Measurements from ENCODE around the gene ANKH. TPM values are rescaled to one million over a fixed set of nuclear protein-coding genes. Genes with fewer than 3 reads are reported as not detected.

Gene ANKH
- total RNA-seq, 2 donors from 2014 or later: 76.5 to 106 TPM

DNA sequence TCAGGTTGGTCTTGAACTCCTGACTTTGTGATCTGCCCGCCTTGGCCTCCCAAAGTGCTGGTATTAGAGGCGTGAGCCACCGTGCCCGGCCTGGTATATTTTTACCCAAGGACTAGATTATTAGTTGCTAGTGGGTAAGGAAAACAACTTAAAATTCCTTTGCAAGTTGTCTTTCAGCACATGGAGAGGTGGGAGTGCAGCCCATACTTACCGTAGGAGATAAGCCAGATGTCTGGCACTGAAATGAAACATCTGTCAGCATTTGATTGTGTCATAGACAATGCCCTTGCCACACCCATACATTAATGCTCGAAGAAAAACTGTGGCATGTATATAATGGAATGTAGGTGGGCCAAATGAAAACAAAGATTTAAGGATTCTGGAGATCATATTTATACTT is 36.6 kb upstream of the ANKH start:
- no peaks in the 10 kb centered on the region for H3K9me3 ChIP-seq
- TF ChIP-seq, protein P1, sequence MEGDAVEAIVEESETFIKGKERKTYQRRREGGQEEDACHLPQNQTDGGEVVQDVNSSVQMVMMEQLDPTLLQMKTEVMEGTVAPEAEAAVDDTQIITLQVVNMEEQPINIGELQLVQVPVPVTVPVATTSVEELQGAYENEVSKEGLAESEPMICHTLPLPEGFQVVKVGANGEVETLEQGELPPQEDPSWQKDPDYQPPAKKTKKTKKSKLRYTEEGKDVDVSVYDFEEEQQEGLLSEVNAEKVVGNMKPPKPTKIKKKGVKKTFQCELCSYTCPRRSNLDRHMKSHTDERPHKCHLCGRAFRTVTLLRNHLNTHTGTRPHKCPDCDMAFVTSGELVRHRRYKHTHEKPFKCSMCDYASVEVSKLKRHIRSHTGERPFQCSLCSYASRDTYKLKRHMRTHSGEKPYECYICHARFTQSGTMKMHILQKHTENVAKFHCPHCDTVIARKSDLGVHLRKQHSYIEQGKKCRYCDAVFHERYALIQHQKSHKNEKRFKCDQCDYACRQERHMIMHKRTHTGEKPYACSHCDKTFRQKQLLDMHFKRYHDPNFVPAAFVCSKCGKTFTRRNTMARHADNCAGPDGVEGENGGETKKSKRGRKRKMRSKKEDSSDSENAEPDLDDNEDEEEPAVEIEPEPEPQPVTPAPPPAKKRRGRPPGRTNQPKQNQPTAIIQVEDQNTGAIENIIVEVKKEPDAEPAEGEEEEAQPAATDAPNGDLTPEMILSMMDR (IDR thresholded peaks at IDR 0.05): no peak
- TF ChIP-seq POLR2AphosphoS5 (IDR thresholded peaks at IDR 0.05) (no peak), POLR2A (IDR thresholded peaks at IDR 0.05) (no peak)
- H3K27me3 ChIP-seq (replicated peaks; ENCODE audit: insufficient read depth): no peaks in the 10 kb centered on the region
- H3K4me1 ChIP-seq (replicated peaks): no peaks in the 10 kb centered on the region
- H3K36me3 ChIP-seq: no peaks in the 10 kb centered on the region
- DNase-seq (ENCODE audit: low spot score): no peak
- 68% methylated on average over 6 of the region's 6 CpGs for WGBS
- no peak overlapping the region for H3K27ac ChIP-seq
- intact Hi-C loops (cut with DNase I): no loop called here
- no peak overlapping the region for H3K4me3 ChIP-seq

- H3K4me3 ChIP-seq: no peak overlapping the region
- no peaks in the 10 kb centered on the region for H3K27me3 ChIP-seq (replicated peaks; ENCODE audit: insufficient read depth)
- H3K4me1 ChIP-seq (replicated peaks): no peaks in the 10 kb centered on the region
- no peak for DNase-seq (ENCODE audit: low spot score)
- H3K9me3 ChIP-seq: no peaks in the 10 kb centered on the region
- TF ChIP-seq, protein P1 (IDR thresholded peaks at IDR 0.05): no peak
- no peak for TF ChIP-seq POLR2A (IDR thresholded peaks at IDR 0.05)
- H3K36me3 ChIP-seq: no peaks in the 10 kb centered on the region
- intact Hi-C loops (cut with DNase I): no loop called here
- H3K27ac ChIP-seq: no peak overlapping the region
- 97% methylated on average over 3 of the region's 3 CpGs for WGBS
Observed at GRCh38 chr5:14906628-14907027, 35.0 kb upstream of the ANKH start.

DNA sequence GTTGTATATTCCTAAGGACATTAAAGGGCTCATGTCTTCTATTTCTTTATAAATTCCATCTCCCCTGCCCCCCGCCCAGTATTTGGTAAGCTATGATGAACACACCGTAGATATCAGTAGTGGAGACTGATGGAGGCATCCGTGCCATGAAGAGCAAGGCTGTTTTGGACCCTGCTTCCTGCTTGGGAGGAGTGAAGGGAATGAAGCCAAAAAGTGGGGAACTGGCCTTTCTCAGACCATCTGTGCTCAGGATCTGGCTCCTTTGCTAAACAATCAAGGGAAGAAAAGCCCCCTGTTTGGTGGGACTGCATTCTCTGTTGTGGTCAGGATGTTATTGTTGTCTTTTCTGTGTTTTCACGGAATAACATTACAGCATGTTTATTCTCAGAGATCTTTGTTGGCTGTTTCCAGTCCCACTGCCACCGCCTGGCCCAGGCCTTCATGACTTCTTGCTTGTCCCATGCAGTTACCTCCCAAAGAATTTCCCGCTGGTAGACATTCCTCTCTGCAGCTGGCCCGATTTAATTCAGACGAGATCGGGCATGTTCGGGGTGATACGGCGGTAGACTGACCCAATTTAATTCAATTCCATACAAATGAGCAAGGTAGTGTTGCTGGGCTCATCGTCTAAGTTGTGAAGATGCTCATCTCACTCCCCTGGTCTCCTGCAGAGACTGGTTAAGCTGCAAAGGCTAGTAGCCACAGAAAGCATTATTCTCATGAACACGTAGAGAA is 31.4 kb upstream of the ANKH start:
- DNase-seq (ENCODE audit: low spot score): peak; percentile 35
- Histone ChIP-seq H3K27me3 (replicated peaks; ENCODE audit: insufficient read depth) (no peaks in the 10 kb centered on the region), H3K27ac (no peak overlapping the region), H3K4me1 (replicated peaks) (no peaks in the 10 kb centered on the region), H3K36me3 (no peaks in the 10 kb centered on the region), H3K4me3 (no peak overlapping the region), H3K9me3 (no peaks in the 10 kb centered on the region)
- 63% methylated on average over 14 of the region's 14 CpGs for WGBS
- TF ChIP-seq, protein P1 (IDR thresholded peaks at IDR 0.05): no peak
- peak; percentile 26 for TF ChIP-seq POLR2AphosphoS5 (IDR thresholded peaks at IDR 0.05)
- no peak for TF ChIP-seq POLR2A (IDR thresholded peaks at IDR 0.05)
- intact Hi-C loops (cut with DNase I): no loop called here

GRCh38 chr5:14901462-14902051 is 30.0 kb upstream of the ANKH start:
- H3K27ac ChIP-seq: no peak overlapping the region

More at GRCh38 chr5:14901462-14902051, 30.0 kb upstream of the ANKH start:
- no peaks in the 10 kb centered on the region for H3K9me3 ChIP-seq
- DNase-seq (ENCODE audit: low spot score): no peak
- WGBS: 55% methylated on average over 7 of the region's 7 CpGs
- intact Hi-C loops (cut with DNase I): no loop called here
- H3K4me1 ChIP-seq (replicated peaks): no peaks in the 10 kb centered on the region
- no peaks in the 10 kb centered on the region for H3K36me3 ChIP-seq
- TF ChIP-seq, protein P1 (IDR thresholded peaks at IDR 0.05): no peak
- TF ChIP-seq POLR2A (IDR thresholded peaks at IDR 0.05) (no peak), POLR2AphosphoS5 (IDR thresholded peaks at IDR 0.05) (no peak)
- H3K4me3 ChIP-seq: no peak overlapping the region
- no peaks in the 10 kb centered on the region for H3K27me3 ChIP-seq (replicated peaks; ENCODE audit: insufficient read depth)

Measured in prostate gland (tissue), 2 donors.